NCI-H82 treated with DMSO at 0.1 percent for 48 hours (cell line): ENCODE measurements around the gene AKIP1.
A peak's percentile ranks its signal among the peaks of the same experiment; 100 is the strongest.
"Not testable (repeated sequence)": the region's sequence is repeated elsewhere in the genome, so short reads cannot be mapped to it uniquely, and the experiment has no call there.

Experiments
- DNase-seq: peaks from one replicate; lab custom pipeline; 2025; ENCODE audit not compliant: unreplicated experiment; lab: John Stamatoyannopoulos, UW

The AKIP1 gene, protein sequence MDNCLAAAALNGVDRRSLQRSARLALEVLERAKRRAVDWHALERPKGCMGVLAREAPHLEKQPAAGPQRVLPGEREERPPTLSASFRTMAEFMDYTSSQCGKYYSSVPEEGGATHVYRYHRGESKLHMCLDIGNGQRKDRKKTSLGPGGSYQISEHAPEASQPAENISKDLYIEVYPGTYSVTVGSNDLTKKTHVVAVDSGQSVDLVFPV

DNA sequence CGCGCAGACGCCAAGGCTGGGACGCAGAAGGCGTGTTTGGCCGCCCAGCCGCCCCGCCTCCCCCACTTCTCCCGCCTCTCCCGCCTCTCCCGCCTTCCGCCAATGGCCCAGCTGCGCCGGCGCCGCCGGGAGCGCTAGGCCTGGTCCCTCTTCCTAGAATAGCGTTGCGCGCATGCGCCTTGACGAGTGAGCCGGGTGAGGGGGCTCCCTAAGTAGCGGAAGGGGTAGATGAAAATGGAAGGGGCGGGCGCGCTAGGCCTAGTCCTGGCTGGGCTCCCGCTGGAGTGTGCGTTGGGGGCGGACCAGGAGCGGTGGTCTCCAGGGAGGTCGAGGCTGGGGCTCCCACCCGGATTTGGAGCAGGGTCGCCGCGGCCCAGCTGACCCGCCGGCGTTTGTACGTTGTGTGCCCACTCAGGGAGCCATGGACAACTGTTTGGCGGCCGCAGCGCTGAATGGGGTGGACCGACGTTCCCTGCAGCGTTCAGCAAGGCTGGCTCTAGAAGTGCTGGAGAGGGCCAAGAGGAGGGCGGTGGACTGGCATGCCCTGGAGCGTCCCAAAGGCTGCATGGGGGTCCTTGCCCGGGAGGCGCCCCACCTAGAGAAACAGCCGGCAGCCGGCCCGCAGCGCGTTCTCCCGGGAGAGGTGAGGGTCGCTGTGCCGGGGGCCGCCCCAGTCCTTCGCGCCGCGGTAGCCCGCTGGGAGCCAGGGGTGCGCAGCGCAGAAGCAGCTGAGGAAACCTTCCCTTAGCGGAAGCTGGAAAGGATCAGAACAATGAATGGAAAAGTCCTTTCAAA, at the start of gene AKIP1:
Gene AKIP1 (plus strand): TSS at position 161 of the 795 bp plus-strand sequence. CDS start 261 bp downstream, at position 422.
- DNase-seq, result peak; percentile 91

DNA sequence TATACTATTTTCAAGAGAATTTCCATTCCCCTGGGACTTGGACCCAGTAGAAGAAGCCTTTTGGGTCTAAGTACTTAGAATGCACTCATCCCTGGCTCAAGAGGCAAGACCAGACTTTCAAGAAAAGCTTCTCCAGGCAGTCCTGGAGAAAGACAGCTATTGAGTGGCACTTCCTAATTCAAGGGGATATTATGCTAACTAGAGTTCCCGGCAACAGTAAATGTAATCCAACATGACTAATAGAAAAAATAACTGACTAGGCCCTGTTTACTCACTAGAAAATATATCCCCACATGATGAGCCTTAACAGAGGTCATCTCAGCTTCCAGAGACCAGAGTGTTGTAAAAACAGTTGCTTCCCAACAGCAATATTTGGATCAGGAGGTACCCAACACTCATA, 47.2 kb upstream of the AKIP1 start:
- DNase-seq, result no peak

DNA sequence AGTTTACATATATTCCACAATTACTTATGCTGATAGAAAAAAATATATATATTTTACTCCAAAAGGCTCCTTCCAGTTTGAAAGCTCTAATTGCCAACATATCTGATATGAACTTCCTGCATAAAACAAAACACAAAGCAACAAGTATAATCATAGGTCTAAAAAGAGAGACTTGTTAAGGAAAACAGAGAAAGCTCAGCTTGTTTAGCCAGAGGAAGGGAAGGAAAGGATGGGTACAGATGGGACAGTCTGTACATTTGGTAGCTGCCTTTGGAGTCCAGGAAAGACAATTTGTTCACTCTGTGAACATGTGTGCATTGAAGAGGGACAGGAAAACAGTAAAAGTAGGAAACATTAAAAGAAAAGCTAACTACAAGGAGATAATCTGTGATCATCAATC, 45.7 kb upstream of the AKIP1 start:
- no peak for DNase-seq

DNA sequence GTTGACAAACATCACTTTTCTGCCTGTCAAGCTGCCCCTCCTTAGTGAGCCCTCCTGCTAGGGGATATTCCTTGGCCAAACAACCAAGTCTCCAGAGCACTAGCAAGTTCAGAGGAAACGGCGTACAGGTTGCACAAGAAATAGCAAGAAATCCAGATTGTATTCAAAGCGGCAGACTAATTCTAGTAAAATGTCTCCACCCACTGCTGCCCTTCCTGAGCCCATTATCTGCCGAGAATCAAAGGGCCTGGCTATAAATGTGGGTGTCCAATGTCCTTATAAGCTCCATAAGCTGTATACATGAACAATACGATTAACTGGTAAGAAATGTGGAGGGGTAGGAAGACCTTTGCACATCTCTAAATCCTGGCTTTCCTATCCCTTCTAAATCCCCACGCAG, 44.0 kb upstream of the AKIP1 start:
- DNase-seq, result peak; percentile 74

DNA sequence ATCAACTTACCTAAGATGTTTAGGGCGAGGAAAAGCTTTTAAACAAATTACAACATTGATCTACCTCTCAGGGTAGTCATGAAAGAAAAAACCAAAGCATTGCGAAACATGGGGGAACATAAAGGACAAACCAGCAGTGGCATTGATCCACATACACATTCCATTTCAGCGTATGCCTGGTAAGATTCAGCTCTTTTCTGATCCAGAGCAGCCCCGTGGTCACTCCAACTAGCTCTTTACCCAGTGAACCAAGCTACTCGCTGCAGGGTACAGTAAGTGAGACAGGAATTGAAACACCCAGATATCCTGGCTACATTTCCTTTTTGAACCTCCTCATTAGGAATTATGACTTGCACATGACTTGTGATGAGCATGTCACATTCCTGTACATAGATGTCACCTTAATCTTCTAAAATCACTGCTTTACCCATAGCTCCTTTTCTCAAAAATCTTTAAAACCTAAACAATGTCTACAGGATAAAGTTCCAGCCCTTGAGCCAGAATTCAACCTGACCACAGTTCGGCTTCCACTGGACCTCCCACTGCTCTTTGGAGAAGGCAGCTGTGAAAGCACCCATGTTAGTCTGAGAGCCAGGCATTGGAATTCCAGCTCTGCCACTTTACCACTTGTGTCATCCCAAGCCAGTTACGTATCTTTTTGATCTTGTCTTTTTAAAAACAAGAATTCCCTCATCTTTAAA, 42.9 kb upstream of the AKIP1 start:
- DNase-seq, result no peak

DNA sequence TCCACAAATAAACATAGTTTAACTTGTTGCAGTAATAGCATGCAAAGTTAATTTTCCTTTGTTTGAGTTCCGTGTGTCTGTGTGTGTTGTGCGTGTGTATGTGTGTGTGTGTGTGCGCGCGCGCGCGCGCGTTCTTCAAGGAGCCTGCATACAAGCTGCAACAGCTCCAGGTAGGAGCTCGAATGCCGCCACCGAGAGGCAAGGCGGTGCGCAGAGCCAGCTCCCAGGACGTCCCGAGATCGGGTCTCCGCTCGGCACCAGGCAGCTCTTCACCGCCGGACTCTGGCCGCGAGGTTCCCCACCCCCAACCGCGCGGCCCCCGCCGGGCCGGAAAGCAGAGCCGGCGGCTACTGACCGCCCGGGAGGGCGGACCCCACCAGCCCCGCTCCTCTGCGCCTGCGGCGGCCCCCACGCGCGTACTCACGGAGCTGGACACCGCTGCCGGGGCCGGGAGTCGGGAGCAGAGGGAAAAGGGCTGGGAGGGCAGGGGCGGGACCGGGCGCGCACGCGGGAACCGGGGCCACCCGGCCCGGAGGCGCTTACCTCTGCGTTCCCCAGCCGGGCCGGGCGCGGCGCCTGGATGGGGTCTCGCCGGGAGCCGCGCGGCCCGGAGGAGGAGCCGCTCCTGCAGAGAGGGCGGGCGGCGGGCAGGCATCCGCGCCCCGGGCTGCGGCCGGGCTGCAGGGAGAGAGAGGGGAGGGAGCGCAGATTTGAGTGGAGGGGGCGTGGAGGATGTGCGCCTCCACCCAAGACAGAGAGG, 40.4 kb upstream of the AKIP1 start:
- DNase-seq, result no peak

DNA sequence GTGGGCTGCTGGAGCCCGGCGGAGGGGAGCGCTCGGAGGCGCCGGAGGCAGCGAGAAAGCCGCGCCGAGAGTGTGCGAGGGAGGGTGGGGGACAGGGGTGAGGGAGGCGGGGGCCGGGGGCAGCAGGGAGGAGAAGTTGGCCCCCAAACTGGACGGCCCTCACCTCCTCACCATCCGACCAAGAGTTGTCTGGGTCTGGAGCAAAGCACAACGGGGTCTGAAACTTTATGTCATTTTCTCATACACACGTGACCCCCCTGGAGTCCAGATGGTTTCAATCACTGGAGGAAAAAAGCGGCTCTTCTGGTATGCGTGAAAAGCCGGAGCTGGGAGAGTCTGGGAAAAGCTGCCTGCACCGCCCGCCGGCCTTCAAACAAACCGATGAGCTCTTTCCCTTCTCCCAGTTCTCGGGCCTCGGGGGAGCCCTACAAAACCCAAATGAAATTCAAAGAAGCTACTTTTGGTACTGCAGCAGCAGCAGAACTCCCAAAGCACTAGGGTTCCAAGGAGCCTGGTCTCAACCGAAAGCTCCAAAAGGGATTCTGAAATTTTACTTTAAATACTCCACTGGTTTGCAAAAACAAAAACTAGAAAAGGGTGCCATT, 39.7 kb upstream of the AKIP1 start:
- DNase-seq, result peak; percentile 60

DNA sequence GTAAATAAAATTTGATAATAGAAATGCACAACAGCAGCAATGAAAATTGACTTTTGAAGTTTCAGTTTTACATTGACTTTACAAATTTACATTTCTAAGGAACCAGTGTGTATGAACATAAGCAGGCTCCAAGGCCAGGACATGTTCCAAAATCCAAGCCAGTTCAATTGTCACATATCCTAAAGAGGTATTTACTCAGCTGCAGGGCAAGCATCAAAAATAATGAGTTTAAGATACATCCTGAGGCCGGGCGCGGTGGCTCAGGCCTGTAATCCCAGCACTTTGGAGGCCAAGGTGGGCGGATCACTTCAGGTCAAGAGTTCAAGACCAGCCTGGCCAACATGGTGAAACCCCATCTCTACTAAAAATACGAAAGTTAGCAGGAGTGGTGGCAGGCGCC, 39.0 kb upstream of the AKIP1 start:
- DNase-seq, result no peak

DNA sequence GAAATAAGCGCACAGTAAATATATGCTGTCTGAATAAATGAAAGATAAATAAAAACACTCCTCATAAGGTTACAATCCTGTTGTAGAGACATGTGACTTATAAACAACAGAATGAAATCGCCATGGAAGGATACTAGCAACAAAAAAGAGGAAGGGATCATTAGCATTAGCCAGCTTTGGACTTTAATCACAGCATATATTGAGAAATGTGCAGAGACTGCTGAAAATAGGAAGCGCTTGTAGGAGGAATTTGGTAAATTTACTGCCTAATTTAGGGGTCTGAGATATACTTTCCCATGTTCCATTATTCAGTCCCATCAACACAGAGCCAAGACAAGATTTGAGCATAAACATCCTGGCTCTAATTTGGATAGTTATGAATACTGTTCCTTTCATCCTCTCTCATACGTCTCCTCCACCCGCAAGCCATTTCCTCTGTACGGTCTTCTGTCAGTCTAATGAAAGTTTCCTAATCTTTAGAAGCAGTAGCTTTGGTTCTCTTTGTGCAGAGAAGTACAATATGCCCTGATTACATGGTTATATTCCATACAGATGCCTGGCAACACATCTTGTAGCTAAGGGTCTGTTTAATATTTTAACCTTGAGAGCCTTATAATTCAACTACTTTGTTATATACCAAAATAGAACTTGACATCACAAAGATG, 37.1 kb upstream of the AKIP1 start:
- no peak for DNase-seq

DNA sequence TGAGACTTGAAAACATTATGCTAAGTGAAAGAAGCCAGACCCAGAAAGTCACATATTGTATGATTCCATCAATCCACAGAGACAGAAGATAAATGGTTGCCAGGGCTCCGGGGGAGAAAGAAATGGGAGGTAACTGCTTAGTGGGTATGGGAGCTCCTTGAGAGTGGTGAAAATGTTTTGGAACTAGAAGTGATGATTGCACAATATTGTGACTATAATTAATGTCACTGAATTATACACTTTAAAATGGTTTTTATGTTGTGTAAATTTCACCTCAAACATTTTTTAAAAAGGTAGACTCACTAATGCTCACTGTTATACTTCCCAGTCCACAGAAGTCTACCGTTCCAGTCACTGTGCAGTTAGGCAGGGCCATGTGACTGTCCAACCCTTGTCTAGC, 32.2 kb upstream of the AKIP1 start:
- DNase-seq, result no peak

DNA sequence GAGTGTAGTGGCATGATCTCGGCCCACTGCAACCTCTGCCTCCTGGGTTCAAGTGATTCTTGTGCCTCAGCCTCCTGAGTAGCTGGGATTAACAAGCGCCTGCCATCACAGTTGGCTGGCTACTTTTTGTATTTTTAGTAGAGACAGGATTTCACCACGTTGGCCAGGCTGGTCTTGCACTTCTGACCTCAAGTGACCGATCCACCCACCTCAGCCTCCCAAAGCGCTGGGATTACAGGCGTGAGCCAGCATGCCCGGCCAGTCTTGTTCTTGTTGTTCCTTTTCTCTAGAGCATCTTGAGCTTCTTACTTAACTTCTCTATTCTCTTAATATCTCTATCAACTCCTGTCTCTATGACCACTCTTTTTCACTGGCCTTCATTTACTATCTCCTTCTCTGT, 29.4 kb upstream of the AKIP1 start:
- DNase-seq, result not testable (repeated sequence)

DNA sequence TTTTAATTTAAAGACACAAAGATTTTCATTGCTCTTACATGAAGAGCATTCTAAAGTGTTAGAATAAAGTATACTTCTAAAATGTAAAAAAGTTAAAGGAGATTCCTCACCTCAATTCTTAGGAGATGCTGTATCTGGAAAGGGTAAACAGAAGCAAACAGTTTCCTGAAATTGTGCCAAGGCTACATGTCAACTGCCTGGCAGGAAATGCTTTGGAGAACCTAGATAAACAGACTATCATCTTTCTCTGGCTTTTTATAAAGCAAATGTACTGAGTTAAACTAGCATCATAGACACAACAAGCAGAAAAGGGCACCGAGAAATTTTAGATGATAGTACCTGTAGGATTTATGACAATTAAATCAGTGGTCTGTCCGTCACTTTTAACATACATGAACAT, 24.7 kb upstream of the AKIP1 start:
- no peak for DNase-seq

DNA sequence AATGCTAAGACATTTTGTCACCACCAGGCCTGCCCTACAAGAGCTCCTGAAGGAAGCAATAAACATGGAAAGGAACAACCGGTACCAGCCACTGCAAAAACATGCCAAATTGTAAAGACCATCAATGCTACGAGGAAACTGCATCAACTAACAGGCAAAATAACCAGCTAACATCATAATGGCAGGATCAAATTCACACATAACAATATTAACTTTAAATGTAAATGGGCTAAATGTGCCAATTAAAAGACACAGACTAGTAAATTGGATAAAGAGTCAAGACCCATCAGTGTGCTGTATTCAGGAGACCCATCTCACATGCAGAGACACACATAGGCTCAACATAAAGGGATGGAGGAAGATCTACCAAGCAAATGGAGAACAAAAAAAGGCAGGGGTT, 19.8 kb upstream of the AKIP1 start:
- not testable (repeated sequence) for DNase-seq

DNA sequence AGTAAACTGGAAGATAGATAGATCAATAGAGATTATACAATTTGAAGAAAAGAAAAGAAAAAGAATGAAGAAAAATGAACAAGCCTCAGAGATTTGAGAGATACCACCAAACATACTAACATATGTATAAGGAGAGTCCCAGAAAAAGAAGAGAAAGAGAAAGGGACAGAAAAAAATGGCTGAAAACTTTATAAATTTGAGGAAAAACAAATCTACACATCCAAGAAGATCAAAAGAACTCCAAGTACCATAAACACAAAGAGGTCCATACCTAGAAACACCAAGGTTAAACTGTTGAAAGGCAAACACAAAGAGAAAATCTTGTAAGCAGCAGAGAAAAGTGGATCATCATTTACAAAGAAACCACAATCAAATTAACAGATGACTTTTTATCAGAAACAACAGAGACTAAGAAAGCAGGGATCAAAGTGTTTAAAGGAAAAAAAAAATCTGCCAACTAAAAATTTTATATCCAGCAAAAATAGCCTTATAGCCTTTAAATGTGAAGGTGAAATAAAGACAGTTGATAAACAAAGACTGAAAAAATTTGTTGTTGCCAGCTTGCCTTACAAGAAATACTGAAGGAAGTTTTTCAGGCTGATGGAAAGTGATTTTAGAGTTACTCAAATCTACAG, 11.8 kb upstream of the AKIP1 start:
- no peak for DNase-seq

DNA sequence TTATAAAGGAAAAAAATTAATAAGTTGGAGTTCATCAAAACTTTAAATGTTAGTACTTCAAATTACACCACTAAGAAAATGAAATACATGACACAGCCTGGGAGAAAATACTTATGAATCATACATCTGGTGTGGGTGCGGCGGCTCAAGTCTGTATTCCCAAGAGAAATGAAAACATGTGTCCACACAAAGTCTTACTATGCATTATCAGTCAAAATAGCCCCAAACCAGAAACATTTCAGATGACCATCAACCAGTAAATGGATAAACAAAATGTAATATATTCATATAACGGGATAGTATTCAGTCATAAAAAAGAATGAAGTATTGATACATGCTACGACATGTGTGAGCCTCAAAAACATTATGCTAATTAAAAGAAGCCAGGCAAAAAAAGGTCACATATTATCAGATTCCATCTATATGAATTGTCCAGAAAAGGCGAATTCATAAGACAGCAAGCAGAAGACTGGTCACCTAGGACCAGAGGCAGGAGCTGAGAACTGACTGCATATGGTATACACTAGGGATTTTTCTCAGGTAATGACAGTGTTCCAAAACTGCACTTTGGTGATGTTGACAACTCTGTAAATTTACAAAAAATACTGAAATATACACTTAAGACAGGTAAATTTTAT, 5.3 kb upstream of the AKIP1 start:
- no peak for DNase-seq

DNA sequence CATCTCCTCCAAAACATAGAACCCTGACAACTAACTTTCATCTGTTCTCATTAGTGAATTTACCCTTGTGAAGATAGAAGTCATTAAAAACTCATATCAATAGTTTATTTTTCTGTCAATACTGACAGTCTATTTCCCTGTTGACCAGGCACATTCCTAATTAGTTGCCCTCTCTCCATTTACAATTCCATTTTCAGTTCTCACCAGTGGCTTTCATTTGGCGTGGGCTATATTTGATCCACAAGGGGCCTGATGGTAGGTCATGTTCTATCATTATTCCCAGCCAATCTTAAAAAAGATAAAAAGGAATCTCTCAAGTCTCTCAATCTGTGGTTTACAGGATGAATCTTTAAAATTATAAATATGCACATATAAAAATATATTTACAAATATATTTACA, 3.9 kb upstream of the AKIP1 start:
- no peak for DNase-seq

DNA sequence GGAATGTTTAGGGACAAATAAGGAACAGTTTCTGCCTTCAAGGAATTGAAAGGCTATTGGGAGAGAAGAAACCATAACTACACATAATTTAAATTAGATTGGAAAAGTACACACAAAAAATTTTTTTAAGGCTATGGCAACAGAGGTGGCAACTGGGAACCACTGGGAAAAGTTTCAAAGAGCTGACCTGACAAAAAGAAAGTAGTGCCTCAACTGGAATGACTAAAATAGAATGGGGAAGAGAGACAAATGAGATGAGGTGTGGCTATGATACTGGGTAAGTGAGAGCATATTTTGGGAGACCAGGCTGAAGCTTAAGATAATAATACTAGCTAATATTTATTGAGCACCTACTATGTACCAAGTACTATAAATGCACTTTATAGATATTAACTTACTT, 2.9 kb upstream of the AKIP1 start:
- DNase-seq, result no peak

DNA sequence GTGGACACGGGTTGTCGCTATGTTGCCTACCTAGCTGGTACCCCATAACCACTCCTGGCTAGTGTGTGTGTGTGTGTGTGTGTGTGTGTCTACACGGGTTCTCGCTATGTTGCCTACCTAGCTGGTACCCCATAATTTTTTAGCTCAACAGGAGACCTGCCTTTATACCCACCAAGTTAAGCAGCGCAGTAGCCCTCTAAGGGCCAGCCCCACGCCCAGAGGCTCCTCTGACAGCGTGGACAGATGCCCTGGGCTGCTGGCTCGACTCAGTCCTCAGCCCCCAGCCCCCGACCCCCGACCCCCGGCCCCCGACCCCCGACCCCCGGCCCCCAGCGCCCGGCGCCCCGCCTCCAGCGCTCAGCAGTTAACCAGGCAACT, 351 bp upstream of the AKIP1 start:
- no peak for DNase-seq

DNA sequence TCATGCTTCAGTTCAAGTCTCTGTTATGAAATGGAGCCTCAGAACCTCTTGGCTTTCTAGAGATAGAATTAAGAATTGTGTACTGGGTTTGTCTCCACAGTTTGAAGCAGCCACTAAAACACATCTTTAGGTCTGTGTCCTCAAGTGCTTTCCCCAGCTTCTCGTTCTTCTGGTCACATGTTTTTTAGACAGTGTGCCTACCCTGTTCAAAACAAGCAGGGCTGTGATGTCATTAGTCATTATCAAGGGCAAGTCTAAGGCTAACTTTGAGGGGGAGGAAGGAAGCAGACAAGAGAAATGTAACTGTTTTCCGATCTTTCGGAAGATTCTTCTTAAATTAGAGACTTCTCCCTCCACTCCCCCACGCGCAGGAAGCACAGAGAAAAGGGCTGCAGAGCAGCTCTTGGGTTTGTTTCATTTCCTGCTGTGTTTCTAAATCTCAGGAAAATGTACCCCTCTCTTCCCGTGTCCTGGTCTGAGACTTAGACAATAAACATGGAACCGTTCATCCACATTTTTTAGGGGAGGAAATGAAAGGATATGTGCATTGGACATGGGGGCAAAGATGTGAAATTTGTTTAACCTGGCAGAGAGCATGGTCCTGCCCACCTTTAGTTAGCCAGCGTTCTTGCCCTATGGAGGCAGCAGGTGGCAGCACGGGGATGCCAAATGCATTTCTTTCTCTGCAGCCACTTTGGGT, 3.1 kb downstream of the AKIP1 start:
- no peak for DNase-seq
